H9 (cell line): ENCODE data around the gene INPP5A. TPM values are rescaled to one million over a fixed set of nuclear protein-coding genes. Genes with fewer than 3 reads are reported as not detected.

ENCODE experiments used
- DNase-seq: peaks from one replicate; pipeline ENCODE4 v3.0.0-alpha.2; 2017
- H2AFZ ChIP-seq: one replicate; pipeline ENCODE4 v1.6.1; 2013; ENCODE audit warnings: mild to moderate bottlenecking, low read length, control low read depth, moderate library complexity
- H2AK5ac ChIP-seq: 2 replicates; pipeline ENCODE4 v1.6.1; 2013; ENCODE audit warnings: low read length, control low read depth, mixed read lengths; ENCODE audit not compliant: insufficient read length
- H2BK120ac ChIP-seq: one replicate; pipeline ENCODE4 v1.6.1; 2013; ENCODE audit warnings: low read depth, mild to moderate bottlenecking, low read length, control low read depth, inconsistent platforms; ENCODE audit not compliant: poor library complexity, severe bottlenecking
- H2BK12ac ChIP-seq: 2 replicates; pipeline ENCODE4 v1.6.1; 2013; ENCODE audit warnings: low read length, control low read depth, mixed read lengths, low read depth; ENCODE audit not compliant: insufficient read length
- H2BK15ac ChIP-seq: 2 replicates; pipeline ENCODE4 v1.6.1; 2013; ENCODE audit warnings: low read depth, low read length, control low read depth
- H2BK20ac ChIP-seq: one replicate; pipeline ENCODE4 v1.6.1; 2013; ENCODE audit warnings: low read depth, mild to moderate bottlenecking, low read length, control low read depth, inconsistent platforms; ENCODE audit not compliant: poor library complexity, severe bottlenecking
- H2BK5ac ChIP-seq: 2 replicates; pipeline ENCODE4 v1.6.1; 2013; ENCODE audit warnings: low read length, control low read depth, mixed read lengths; ENCODE audit not compliant: insufficient read length
- H3K14ac ChIP-seq: 2 replicates; pipeline ENCODE4 v1.6.1; 2013; ENCODE audit warnings: low read length, control low read depth; ENCODE audit not compliant: insufficient read depth
- H3K18ac ChIP-seq: 2 replicates; pipeline ENCODE4 v1.6.1; 2013; ENCODE audit warnings: low read depth, mild to moderate bottlenecking, mixed read lengths, low read length, control low read depth; ENCODE audit not compliant: insufficient read length
- H3K23ac ChIP-seq: 2 replicates; pipeline ENCODE4 v1.6.1; 2013; ENCODE audit warnings: low read length, control low read depth, mixed read lengths, low read depth; ENCODE audit not compliant: insufficient read length
- H3K23me2 ChIP-seq: 2 replicates; pipeline ENCODE4 v1.6.1; 2013; ENCODE audit warnings: low read depth, mild to moderate bottlenecking, mixed read lengths, low read length, control low read depth; ENCODE audit not compliant: insufficient read length, poor library complexity, severe bottlenecking
- H3K27ac ChIP-seq: 2 replicates; pipeline ENCODE4 v1.5.1; 2013; ENCODE audit warnings: low read length, control low read depth, mixed read lengths, low read depth; ENCODE audit not compliant: insufficient read length
- H3K27me3 ChIP-seq: 2 replicates; pipeline ENCODE4 v1.6.1; 2013; ENCODE audit warnings: low read length, control low read depth, inconsistent platforms; ENCODE audit not compliant: insufficient read depth
- H3K4ac ChIP-seq: 2 replicates; pipeline ENCODE4 v1.6.1; 2013; ENCODE audit warnings: low read depth, mild to moderate bottlenecking, control low read depth, inconsistent platforms, low read length, moderate library complexity
- H3K4me1 ChIP-seq: 2 replicates; pipeline ENCODE4 v1.6.1; 2013; ENCODE audit warnings: low read length, control low read depth, inconsistent platforms; ENCODE audit not compliant: insufficient read depth
- H3K4me2 ChIP-seq: 2 replicates; pipeline ENCODE4 v1.6.1; 2013; ENCODE audit warnings: low read length, control low read depth, mixed read lengths; ENCODE audit not compliant: insufficient read length, insufficient read depth
- H3K56ac ChIP-seq: 2 replicates; pipeline ENCODE4 v1.6.1; 2013; ENCODE audit warnings: low read depth, mild to moderate bottlenecking, mixed read lengths, low read length, control low read depth; ENCODE audit not compliant: insufficient read length
- H3K79me1 ChIP-seq: 2 replicates; pipeline ENCODE4 v1.6.1; 2013; ENCODE audit warnings: low read depth, mild to moderate bottlenecking, moderate library complexity, low read length, control low read depth, inconsistent platforms; ENCODE audit not compliant: insufficient read depth, poor library complexity, severe bottlenecking
- H3K79me2 ChIP-seq: 2 replicates; pipeline ENCODE4 v1.6.1; 2013; ENCODE audit warnings: low read length, control low read depth, inconsistent platforms; ENCODE audit not compliant: insufficient read depth
- H3K9ac ChIP-seq: 2 replicates; pipeline ENCODE4 v1.6.1; 2013; ENCODE audit warnings: low read length, control low read depth, mixed read lengths; ENCODE audit not compliant: insufficient read length; ENCODE audit errors: extremely low read depth
- H3K9me3 ChIP-seq: one replicate; pipeline ENCODE4 v1.6.1; 2013; ENCODE audit warnings: low read depth, low read length, inconsistent platforms; ENCODE audit not compliant: control insufficient read depth
- H3T11ph ChIP-seq: one replicate; pipeline ENCODE4 v1.6.1; 2013; ENCODE audit warnings: mild to moderate bottlenecking, low read length, control low read depth, inconsistent platforms
- H4K20me1 ChIP-seq: one replicate; pipeline ENCODE4 v1.6.1; 2013; ENCODE audit not compliant: control insufficient read depth, insufficient read length, insufficient read depth
- H4K5ac ChIP-seq: 2 replicates; pipeline ENCODE4 v1.6.1; 2013; ENCODE audit warnings: low read depth, mild to moderate bottlenecking, mixed read lengths, low read length, control low read depth; ENCODE audit not compliant: insufficient read length
- H4K8ac ChIP-seq: replicated peaks from 2 replicates; pipeline ENCODE4 v1.6.1; 2013; ENCODE audit warnings: low read length, control low read depth, mixed read lengths, low read depth; ENCODE audit not compliant: insufficient read length
- H4K91ac ChIP-seq: 2 replicates; pipeline ENCODE4 v1.6.1; 2013; ENCODE audit warnings: low read depth, mild to moderate bottlenecking, moderate library complexity, mixed read lengths, low read length, control low read depth; ENCODE audit not compliant: insufficient read length
- H3K27ac Mint-ChIP-seq, 3 experiments: 2 replicates in 2 of 3; 3 replicates in 1 of 3; pipeline ENCODE4 v1.8.0; 2020 to 2021; ENCODE audit warnings: mixed read lengths in 3 of 3, mild to moderate bottlenecking in 1 of 3, moderate library complexity in 1 of 3
- H3K27me3 Mint-ChIP-seq: 2 replicates; pipeline ENCODE4 v1.8.0; 2021; ENCODE audit warnings: low read depth, mild to moderate bottlenecking, moderate library complexity, mixed read lengths
- H3K36me3 Mint-ChIP-seq, 3 experiments: 2 replicates in 2 of 3; 3 replicates in 1 of 3; pipeline ENCODE4 v1.8.0; 2020 to 2021; ENCODE audit warnings: low read depth in 3 of 3, mixed read lengths in 3 of 3; ENCODE audit not compliant: insufficient read depth in 1 of 3
- H3K4me1 Mint-ChIP-seq, 2 experiments: 2 replicates each; pipeline ENCODE4 v1.8.0; 2020; ENCODE audit warnings: mixed read lengths in 2 of 2
- H3K4me3 Mint-ChIP-seq, 2 experiments: 2 replicates in 1 of 2; 3 replicates in 1 of 2; pipeline ENCODE4 v1.8.0; 2020 to 2021; ENCODE audit warnings: mild to moderate bottlenecking in 2 of 2, mixed read lengths in 2 of 2, moderate library complexity in 1 of 2
- H3K9me3 Mint-ChIP-seq, 2 experiments: 2 replicates in 1 of 2; 3 replicates in 1 of 2; pipeline ENCODE4 v1.8.0; 2020; ENCODE audit warnings: mild to moderate bottlenecking in 2 of 2, mixed read lengths in 2 of 2, moderate library complexity in 1 of 2
- CTCF ChIP-seq: fragments of 200-600 bp; sonication (generic); conservative IDR thresholded peaks from 3 replicates; pipeline ENCODE4 v1.8.0; 2021; ENCODE audit warnings: antibody characterized with exemption, mild to moderate bottlenecking
- WGBS: extraction: QIAGEN DNeasy Blood & Tissue Kit; methylation state at CpG from one replicate; pipeline ENCODE4 v1.1.7; 2013; ENCODE audit warnings: missing lambda C conversion rate, low lambda C conversion rate, mixed read lengths; ENCODE audit not compliant: insufficient read length; ENCODE audit errors: extremely low coverage; 5-methylcytosine and 5-hydroxymethylcytosine counted together
- total RNA-seq: library from RNA; stranded (reverse); gene quantifications from 2 replicates; pipeline ENCODE4 v1.2.1, GENCODE V29; 2021

INPP5A gene
- total RNA-seq, 1 experiment from 2014 or later, result 17.7 TPM

DNA sequence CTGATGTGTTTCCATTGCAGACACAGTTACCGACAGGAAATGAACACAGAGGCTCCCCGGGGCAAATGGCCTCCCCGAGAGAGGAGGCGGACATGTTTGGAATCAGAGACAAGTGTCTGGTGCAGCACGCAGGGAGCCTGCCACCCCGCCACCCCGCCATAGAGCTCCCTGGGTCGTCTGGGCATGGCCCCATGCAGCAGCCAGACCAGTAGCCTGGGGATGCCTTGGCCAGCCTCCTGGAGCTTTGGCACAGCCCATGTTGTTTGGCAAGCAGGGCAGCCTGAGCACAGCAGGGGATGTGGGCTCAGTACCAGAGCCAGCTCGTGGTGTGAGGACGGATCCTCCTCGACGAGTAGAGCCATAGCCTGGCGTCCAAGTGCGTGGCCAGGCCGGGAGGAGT lies 167.6 kb downstream of the INPP5A start:
- Histone ChIP-seq H2AFZ (no peak overlapping the region), H3K14ac (no peak overlapping the region), H2AK5ac (no peak overlapping the region), H3K27me3 (no peaks in the 10 kb centered on the region), H3K23me2 (no peaks in the 10 kb centered on the region), H3K56ac (no peak overlapping the region), H2BK15ac (no peak overlapping the region), H3K9ac (no peak overlapping the region), H3K79me1 (no peaks in the 10 kb centered on the region), H3K4ac (no peak overlapping the region), H3T11ph (no peak overlapping the region), H3K18ac (no peak overlapping the region), H2BK120ac (no peak overlapping the region), H4K8ac (no peak overlapping the region), H3K79me2 (no peaks in the 10 kb centered on the region), H2BK12ac (no peak overlapping the region), H3K23ac (no peak overlapping the region), H4K5ac (no peak overlapping the region), H3K27ac (no peak overlapping the region), H4K91ac (no peak overlapping the region), H4K20me1 (no peaks in the 10 kb centered on the region), H2BK20ac (no peak overlapping the region), H3K4me2 (no peak overlapping the region), H2BK5ac (no peak overlapping the region), H3K9me3 (no peaks in the 10 kb centered on the region), H3K4me1 (no peaks in the 10 kb centered on the region)
- TF ChIP-seq CTCF, result no peak
- Mint-ChIP-seq H3K4me1 (peaks cover 3 to 6% of the 10 kb centered on the region in 2 experiments; a peak in 3 of 4 replicates), H3K9me3 (peaks cover 22 to 25% of the 10 kb centered on the region in 2 experiments), H3K27ac (no peak overlapping the region), H3K4me3 (no peak overlapping the region), H3K36me3 (peaks cover 19 to 40% (median 22%) of the 10 kb centered on the region in 3 experiments), H3K27me3 (no peaks in the 10 kb centered on the region; the same call in 1 of the 2 replicates)
- WGBS, result no CpG with 5 or more reads among the region's 15 CpGs
- peak; percentile 20 for DNase-seq
